Measurements from ENCODE around the gene MRPL23. TPM values are rescaled to one million over a fixed set of nuclear protein-coding genes. Genes with fewer than 3 reads are reported as not detected.

Gene MRPL23
- total RNA-seq, 2 experiments from 2014 or later, result 31.1 to 38.3 TPM

DNA sequence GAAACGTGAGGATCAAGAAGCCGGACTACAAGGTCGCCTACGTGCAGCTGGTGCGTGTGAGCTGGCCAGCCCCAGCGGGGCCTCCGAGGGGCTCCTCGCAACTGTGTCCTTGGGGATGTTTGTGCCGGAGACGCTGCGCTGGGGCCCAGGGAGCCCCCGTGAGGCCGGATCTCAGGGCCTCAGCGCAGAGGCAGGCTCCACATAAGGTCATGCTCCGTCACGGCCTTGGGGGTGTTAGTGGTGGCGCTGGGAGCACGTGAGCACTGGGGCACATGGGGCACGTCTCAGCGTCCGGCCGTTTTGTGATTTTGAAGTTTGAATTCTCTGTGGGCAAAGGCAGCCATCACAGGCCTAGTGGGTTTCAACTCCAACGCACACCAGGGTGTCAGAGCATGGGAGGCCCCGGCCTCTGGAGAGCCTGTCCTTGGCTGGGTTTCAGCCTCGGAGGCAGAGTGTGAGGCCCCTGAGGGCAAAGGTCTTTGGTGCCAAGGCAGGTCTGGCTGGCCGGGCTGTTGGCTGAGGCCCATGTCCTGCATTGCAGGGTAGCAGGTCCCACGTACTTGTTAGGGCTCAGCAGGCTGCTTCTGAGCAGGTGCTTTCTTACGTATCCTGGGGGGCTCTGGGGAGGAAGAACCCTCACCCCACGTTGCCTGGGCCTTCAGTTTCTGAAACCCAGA lies 5.8 kb downstream of the MRPL23 start:
- TF ChIP-seq, protein P1, sequence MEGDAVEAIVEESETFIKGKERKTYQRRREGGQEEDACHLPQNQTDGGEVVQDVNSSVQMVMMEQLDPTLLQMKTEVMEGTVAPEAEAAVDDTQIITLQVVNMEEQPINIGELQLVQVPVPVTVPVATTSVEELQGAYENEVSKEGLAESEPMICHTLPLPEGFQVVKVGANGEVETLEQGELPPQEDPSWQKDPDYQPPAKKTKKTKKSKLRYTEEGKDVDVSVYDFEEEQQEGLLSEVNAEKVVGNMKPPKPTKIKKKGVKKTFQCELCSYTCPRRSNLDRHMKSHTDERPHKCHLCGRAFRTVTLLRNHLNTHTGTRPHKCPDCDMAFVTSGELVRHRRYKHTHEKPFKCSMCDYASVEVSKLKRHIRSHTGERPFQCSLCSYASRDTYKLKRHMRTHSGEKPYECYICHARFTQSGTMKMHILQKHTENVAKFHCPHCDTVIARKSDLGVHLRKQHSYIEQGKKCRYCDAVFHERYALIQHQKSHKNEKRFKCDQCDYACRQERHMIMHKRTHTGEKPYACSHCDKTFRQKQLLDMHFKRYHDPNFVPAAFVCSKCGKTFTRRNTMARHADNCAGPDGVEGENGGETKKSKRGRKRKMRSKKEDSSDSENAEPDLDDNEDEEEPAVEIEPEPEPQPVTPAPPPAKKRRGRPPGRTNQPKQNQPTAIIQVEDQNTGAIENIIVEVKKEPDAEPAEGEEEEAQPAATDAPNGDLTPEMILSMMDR (IDR thresholded peaks at IDR 0.05), result no peak
- no peak overlapping the region for H3K4me3 Mint-ChIP-seq
- CTCF ChIA-PET, result no interaction called here
- H3K4me1 Mint-ChIP-seq (ENCODE audit: low read depth), result no peaks in the 10 kb centered on the region
- no peaks in the 10 kb centered on the region for H3K36me3 Mint-ChIP-seq (ENCODE audit: low read depth)
- intact Hi-C loops (cut with DNase I, micrococcal nuclease), result no loop called here
- DNase-seq (no peak), ATAC-seq (ENCODE audit: poor library complexity) (no peak)
- POLR2A ChIA-PET, result no interaction called here
- no peaks in the 10 kb centered on the region for H3K27me3 Mint-ChIP-seq
- H3K4me3 ChIP-seq (ENCODE audit: low read length), result no peak overlapping the region
- H3K4me1 ChIP-seq (ENCODE audit: insufficient read depth, low read length), result no peaks in the 10 kb centered on the region
- H3K9me3 Mint-ChIP-seq, result no peaks in the 10 kb centered on the region
- no peaks in the 10 kb centered on the region for H3K9me3 ChIP-seq (ENCODE audit: control insufficient read depth in 1 of 2, insufficient read depth in 1 of 2, low read length in 2 of 2)
- H3K27ac ChIP-seq (ENCODE audit: low read depth in 1 of 2, low read length in 2 of 2), result no peak overlapping the region
- H3K27ac Mint-ChIP-seq, result no peak overlapping the region
- no peaks in the 10 kb centered on the region for H3K27me3 ChIP-seq (ENCODE audit: control insufficient read depth in 1 of 2, insufficient read depth in 2 of 2, low read length in 2 of 2)
- no peaks in the 10 kb centered on the region for H3K36me3 ChIP-seq (ENCODE audit: insufficient read depth, low read length)

DNA sequence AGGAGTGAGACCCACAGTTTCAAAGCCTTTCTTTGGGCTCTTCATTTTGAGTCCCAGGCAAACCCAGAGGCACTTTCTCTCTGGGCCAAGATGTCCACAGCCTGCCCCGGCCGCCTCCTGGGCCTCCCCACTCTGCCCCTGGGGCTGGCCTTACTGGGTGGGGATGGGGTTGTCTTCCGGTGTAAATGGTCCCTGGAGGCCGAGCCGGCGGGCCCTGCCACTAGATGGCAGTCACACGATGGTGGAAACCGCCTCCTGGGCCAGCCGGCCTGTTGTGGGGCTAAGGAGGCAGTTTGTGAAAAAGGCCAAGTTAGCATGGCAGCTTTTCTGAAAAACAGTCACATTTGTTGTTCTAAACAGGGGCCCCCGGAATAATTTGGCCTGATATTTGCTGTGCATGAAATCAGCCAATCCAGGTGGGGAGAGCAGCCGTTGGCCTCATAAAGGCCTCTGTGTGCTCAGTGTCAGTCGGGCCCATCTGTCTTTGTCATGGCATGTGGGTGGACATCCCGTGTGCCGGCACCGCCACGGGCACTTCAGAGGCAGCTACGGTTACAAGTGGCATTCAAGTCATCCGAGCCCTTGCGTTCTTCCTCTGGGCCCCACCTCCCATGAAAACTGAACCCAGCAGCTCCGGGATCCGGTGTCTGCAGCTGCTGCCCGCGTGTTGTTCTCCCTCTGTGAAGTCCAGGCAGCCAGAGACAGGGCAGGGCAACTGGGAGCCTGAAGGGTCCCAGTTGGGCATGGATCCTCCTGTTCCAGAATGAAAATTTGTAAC lies 6.5 kb downstream of the MRPL23 start:
- H3K36me3 Mint-ChIP-seq (ENCODE audit: low read depth), result no peaks in the 10 kb centered on the region
- CTCF ChIA-PET, result no interaction called here
- H3K27me3 ChIP-seq (ENCODE audit: control insufficient read depth in 1 of 2, insufficient read depth in 2 of 2, low read length in 2 of 2), result no peaks in the 10 kb centered on the region
- no peak overlapping the region for H3K27ac ChIP-seq (ENCODE audit: low read depth in 1 of 2, low read length in 2 of 2)
- H3K27me3 Mint-ChIP-seq, result no peaks in the 10 kb centered on the region
- H3K4me3 Mint-ChIP-seq, result no peak overlapping the region
- POLR2A ChIA-PET, result no interaction called here
- H3K4me1 Mint-ChIP-seq (ENCODE audit: low read depth), result no peaks in the 10 kb centered on the region
- no peak overlapping the region for H3K27ac Mint-ChIP-seq
- TF ChIP-seq, protein P1 (IDR thresholded peaks at IDR 0.05), result no peak
- no peaks in the 10 kb centered on the region for H3K9me3 Mint-ChIP-seq
- H3K36me3 ChIP-seq (ENCODE audit: insufficient read depth, low read length), result no peaks in the 10 kb centered on the region
- no peak overlapping the region for H3K4me3 ChIP-seq (ENCODE audit: low read length)
- no peaks in the 10 kb centered on the region for H3K4me1 ChIP-seq (ENCODE audit: insufficient read depth, low read length)
- H3K9me3 ChIP-seq (ENCODE audit: control insufficient read depth in 1 of 2, insufficient read depth in 1 of 2, low read length in 2 of 2), result no peaks in the 10 kb centered on the region
- intact Hi-C loops (cut with DNase I, micrococcal nuclease), result no loop called here
- DNase-seq (peak in 3 of 14 experiments; percentile 1 to 34 (median 3)), ATAC-seq (ENCODE audit: poor library complexity) (peak; percentile 64)

DNA sequence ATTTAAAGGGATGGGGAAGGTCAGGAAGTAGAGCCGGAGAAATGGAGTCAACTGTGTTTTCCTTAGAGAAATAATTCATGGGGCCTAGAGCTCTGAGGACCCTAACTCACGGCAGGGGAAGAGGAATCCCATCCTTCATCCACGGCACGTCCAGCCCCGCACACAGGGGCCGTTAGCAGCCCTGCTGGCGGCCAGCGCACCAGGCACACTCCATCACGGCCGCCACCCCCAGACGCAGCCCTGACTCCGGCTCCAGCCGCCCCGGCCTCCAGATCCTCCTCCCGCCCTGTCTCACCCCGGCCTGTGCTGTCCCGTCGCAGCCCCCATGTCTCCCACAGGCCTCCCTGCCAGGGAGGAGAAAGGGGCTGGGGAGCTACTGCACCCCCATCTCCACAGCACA lies 11.2 kb downstream of the MRPL23 start:
- H3K4me3 Mint-ChIP-seq, result no peak overlapping the region
- TF ChIP-seq, protein P1 (IDR thresholded peaks at IDR 0.05), result no peak
- CTCF ChIA-PET, result no interaction called here

More for the DNA sequence above, 11.2 kb downstream of the MRPL23 start:
- Mint-ChIP-seq H3K27ac (no peak overlapping the region), H3K4me1 (ENCODE audit: low read depth) (no peaks in the 10 kb centered on the region), H3K36me3 (ENCODE audit: low read depth) (no peaks in the 10 kb centered on the region), H3K27me3 (no peaks in the 10 kb centered on the region), H3K9me3 (no peaks in the 10 kb centered on the region)
- POLR2A ChIA-PET, result no interaction called here
- Histone ChIP-seq H3K27me3 (ENCODE audit: control insufficient read depth in 1 of 2, insufficient read depth in 2 of 2, low read length in 2 of 2) (no peaks in the 10 kb centered on the region), H3K36me3 (ENCODE audit: insufficient read depth, low read length) (no peaks in the 10 kb centered on the region), H3K27ac (ENCODE audit: low read depth in 1 of 2, low read length in 2 of 2) (no peak overlapping the region), H3K4me1 (ENCODE audit: insufficient read depth, low read length) (no peaks in the 10 kb centered on the region), H3K4me3 (ENCODE audit: low read length) (no peak overlapping the region), H3K9me3 (ENCODE audit: control insufficient read depth in 1 of 2, insufficient read depth in 1 of 2, low read length in 2 of 2) (no peaks in the 10 kb centered on the region)
- no peak for DNase-seq
- intact Hi-C loops (cut with DNase I, micrococcal nuclease), result no loop called here
- no peak for ATAC-seq (ENCODE audit: poor library complexity)
